Measurements from ENCODE around the gene IP6K2.

GRCh38 chr3:48708481-48708889, 8.5 kb downstream of the IP6K2 start:
- TF ChIP-seq CTCF (conservative IDR thresholded peaks at IDR 0.05) (no peak), ZFX (IDR thresholded peaks at IDR 0.05) (no peak)

Measured in C4-2B (cell line).